Astrocyte (in vitro differentiated cells and primary cell): Measurements from ENCODE around the gene IGSF3.

ENCODE experiments used
- EZH2 ChIP-seq: IDR thresholded peaks from 2 replicates; pipeline ENCODE4 v1.6.1; 2012; ENCODE audit warnings: mild to moderate bottlenecking, low read length, inconsistent platforms; ENCODE audit not compliant: insufficient read depth
- TF ChIP-seq, protein P1 (sequence below): IDR thresholded peaks from 2 replicates; pipeline ENCODE4 v1.5.1; 2011; ENCODE audit warnings: low read depth, mild to moderate bottlenecking, inconsistent platforms, low read length, moderate library complexity; ENCODE audit not compliant: insufficient read depth

DNA sequence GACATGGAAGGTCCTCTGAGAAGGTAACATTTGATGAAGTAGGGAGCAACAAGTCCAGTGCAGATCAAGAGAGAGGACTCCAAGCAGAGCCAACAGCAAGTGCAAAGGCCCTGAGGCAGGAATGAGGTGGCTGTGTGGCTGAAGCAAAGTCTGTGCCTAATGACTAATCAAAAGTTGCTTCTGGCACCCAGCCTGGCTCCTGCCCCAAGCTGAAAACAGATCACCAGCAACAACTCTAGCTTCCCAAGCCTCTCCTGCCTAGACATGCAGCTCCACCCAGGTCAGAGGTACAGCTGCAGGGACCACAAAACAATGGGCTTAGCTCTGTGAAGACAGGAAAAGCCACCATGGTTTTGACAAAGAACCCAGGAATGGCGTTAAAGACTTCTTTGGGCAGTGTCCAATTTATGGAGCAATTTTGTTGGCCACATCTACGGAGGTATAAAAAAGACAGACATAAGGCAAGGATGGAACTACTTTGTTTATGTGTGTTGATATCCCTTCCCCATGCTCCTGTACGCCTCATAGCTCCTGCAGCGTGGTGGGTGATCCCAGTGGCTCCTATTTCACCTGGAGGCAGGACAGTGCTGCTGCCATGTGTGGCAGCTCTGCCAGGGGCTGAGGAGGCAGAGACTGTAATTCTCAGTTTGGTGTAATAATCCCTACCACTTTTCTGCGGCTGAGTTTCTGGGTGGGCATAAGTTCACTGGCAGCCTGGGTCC is 26.4 kb upstream of the IGSF3 start:
- TF ChIP-seq, protein P1, sequence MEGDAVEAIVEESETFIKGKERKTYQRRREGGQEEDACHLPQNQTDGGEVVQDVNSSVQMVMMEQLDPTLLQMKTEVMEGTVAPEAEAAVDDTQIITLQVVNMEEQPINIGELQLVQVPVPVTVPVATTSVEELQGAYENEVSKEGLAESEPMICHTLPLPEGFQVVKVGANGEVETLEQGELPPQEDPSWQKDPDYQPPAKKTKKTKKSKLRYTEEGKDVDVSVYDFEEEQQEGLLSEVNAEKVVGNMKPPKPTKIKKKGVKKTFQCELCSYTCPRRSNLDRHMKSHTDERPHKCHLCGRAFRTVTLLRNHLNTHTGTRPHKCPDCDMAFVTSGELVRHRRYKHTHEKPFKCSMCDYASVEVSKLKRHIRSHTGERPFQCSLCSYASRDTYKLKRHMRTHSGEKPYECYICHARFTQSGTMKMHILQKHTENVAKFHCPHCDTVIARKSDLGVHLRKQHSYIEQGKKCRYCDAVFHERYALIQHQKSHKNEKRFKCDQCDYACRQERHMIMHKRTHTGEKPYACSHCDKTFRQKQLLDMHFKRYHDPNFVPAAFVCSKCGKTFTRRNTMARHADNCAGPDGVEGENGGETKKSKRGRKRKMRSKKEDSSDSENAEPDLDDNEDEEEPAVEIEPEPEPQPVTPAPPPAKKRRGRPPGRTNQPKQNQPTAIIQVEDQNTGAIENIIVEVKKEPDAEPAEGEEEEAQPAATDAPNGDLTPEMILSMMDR: no peak
- TF ChIP-seq EZH2: no peak
